Caco-2 (cell line): ENCODE measurements around the gene NAB1. TPM values are rescaled to one million over a fixed set of nuclear protein-coding genes. Genes with fewer than 3 reads are reported as not detected.
"Not testable (repeated sequence)": the region's sequence is repeated elsewhere in the genome, so short reads cannot be mapped to it uniquely, and the experiment has no call there.

Experiments used
- BruUV-seq: library from RNA; stranded (reverse); fragments of 400-500 nt; replicated peaks from 2 replicates; lab custom pipeline; 2021; lab: Mats Ljungman, UMichigan
- CTCF ChIA-PET: fragments of 300-600 bp; sonication (Branson Sonifier 250); formaldehyde crosslinking; loops from one replicate; lab custom pipeline; 2022; ENCODE audit warnings: antibody characterized with exemption; lab: Charles Lee
- POLR2A ChIA-PET: fragments of 300-600 bp; sonication (Branson Sonifier 250); formaldehyde crosslinking; loops from one replicate; lab custom pipeline; 2022; ENCODE audit warnings: antibody characterized with exemption; lab: Charles Lee
- DNase-seq, 2 experiments: peaks; one replicate each; pipeline versions ENCODE4 v3.0.0 to v3.0.0-alpha.2; 2020 to 2022
- H3K27me3 ChIP-seq: replicated peaks from 2 replicates; pipeline ENCODE4 v1.6.0; 2011; ENCODE audit warnings: low read length; ENCODE audit not compliant: control insufficient read depth, insufficient read depth
- H3K36me3 ChIP-seq: 2 replicates; pipeline ENCODE4 v1.5.1; 2011; ENCODE audit warnings: low read length; ENCODE audit not compliant: control insufficient read depth, insufficient read depth
- H3K4me1 ChIP-seq: fragments of 250-450 bp; sonication (Bioruptor Pico); 2 replicates; pipeline ENCODE4 v1.5.1; 2020; ENCODE audit warnings: mild to moderate bottlenecking
- H3K4me3 ChIP-seq: 2 replicates; pipeline ENCODE4 v1.5.1; 2011; ENCODE audit warnings: low read depth, mild to moderate bottlenecking, control low read depth, low read length
- H3K9me3 ChIP-seq: fragments of 250-450 bp; sonication (Bioruptor Pico); 2 replicates; pipeline ENCODE4 v1.5.1; 2020; ENCODE audit warnings: mild to moderate bottlenecking, moderate library complexity
- H3K27ac Mint-ChIP-seq: one replicate; pipeline ENCODE4 v1.8.0; 2022; ENCODE audit warnings: mixed read lengths; ENCODE audit not compliant: unreplicated experiment
- H3K27me3 Mint-ChIP-seq: one replicate; pipeline ENCODE4 v1.8.0; 2022; ENCODE audit warnings: mixed read lengths; ENCODE audit not compliant: insufficient read depth, unreplicated experiment
- H3K36me3 Mint-ChIP-seq: one replicate; pipeline ENCODE4 v1.8.0; 2022; ENCODE audit warnings: mild to moderate bottlenecking, mixed read lengths; ENCODE audit not compliant: insufficient read depth, unreplicated experiment
- H3K4me1 Mint-ChIP-seq: one replicate; pipeline ENCODE4 v1.8.0; 2022; ENCODE audit warnings: low read depth, mixed read lengths; ENCODE audit not compliant: unreplicated experiment
- H3K4me3 Mint-ChIP-seq: one replicate; pipeline ENCODE4 v1.8.0; 2022; ENCODE audit warnings: mild to moderate bottlenecking, moderate library complexity, mixed read lengths; ENCODE audit not compliant: unreplicated experiment
- H3K9me3 Mint-ChIP-seq: one replicate; pipeline ENCODE4 v1.8.0; 2022; ENCODE audit warnings: mixed read lengths; ENCODE audit not compliant: unreplicated experiment
- CTCF ChIP-seq, 2 experiments: fragments of 200-600 bp in 1 of 2; IDR thresholded peaks; 1 replicate in 1 of 2; 2 replicates in 1 of 2; pipeline versions ENCODE4 v1.5.1 to v1.8.0; 2011 to 2022; ENCODE audit warnings: antibody characterized with exemption in 1 of 2, control low read depth in 1 of 2, inconsistent platforms in 1 of 2, low read depth in 1 of 2, low read length in 1 of 2, mild to moderate bottlenecking in 1 of 2, moderate library complexity in 1 of 2; ENCODE audit not compliant: insufficient read depth in 1 of 2, severe bottlenecking in 1 of 2, unreplicated experiment in 1 of 2
- intact Hi-C: fragments of 100-400 bp; cut with micrococcal nuclease; formaldehyde crosslinking; loops from one replicate; pipeline ENCODE4 v1.10.0; 2022; ENCODE audit not compliant: unreplicated experiment
- total RNA-seq: library from RNA; stranded (reverse); gene quantifications from 2 replicates; pipeline ENCODE4 v1.2.3, GENCODE V29; 2022

The NAB1 gene
- total RNA-seq, 1 experiment from 2014 or later: 88.1 TPM

GRCh38 chr2:190607657-190608357 is 41.1 kb upstream of the NAB1 start:
- POLR2A ChIA-PET: no interaction called here
- Mint-ChIP-seq H3K4me3 (no peak overlapping the region), H3K27ac (peak overlapping the region; percentile 52), H3K27me3 (no peaks in the 10 kb centered on the region), H3K9me3 (no peaks in the 10 kb centered on the region), H3K36me3 (no peaks in the 10 kb centered on the region), H3K4me1 (peaks cover 48% of the 10 kb centered on the region)
- intact Hi-C loops: no loop called here
- H3K4me1 ChIP-seq: peaks cover 68% of the 10 kb centered on the region
- no TSS peak for BruUV-seq
- CTCF ChIA-PET: no interaction called here
- no peaks in the 10 kb centered on the region for H3K9me3 ChIP-seq
- H3K36me3 ChIP-seq: no peaks in the 10 kb centered on the region
- TF ChIP-seq CTCF (IDR thresholded peaks at IDR 0.05; ENCODE audit: insufficient read depth in 1 of 2, low read depth in 1 of 2, low read length in 1 of 2, severe bottlenecking in 1 of 2, unreplicated experiment in 1 of 2): no peak
- H3K27me3 ChIP-seq: no peaks in the 10 kb centered on the region
- DNase-seq: no peak
- no peak overlapping the region for H3K4me3 ChIP-seq

GRCh38 chr2:190608863-190609262 is 40.0 kb upstream of the NAB1 start:
- H3K9me3 ChIP-seq, BruUV-seq, H3K4me3 Mint-ChIP-seq, CTCF ChIA-PET, H3K9me3 Mint-ChIP-seq, H3K27me3 ChIP-seq, H3K36me3 ChIP-seq, H3K27me3 Mint-ChIP-seq, H3K4me3 ChIP-seq, H3K36me3 Mint-ChIP-seq: not testable (repeated sequence)
- peak; percentile 62 to 79 for DNase-seq
- peaks cover 48% of the 10 kb centered on the region for H3K4me1 Mint-ChIP-seq
- POLR2A ChIA-PET: interaction anchor here (0.6 kb wide), 1 partner anchor 55 kb away, joined by 3 read pairs; no protein-coding TSS in a partner anchor
- H3K27ac Mint-ChIP-seq: peak overlapping the region; percentile 52
- peaks cover 71% of the 10 kb centered on the region for H3K4me1 ChIP-seq
- intact Hi-C loops: loop anchor here (1.0 kb wide), 5 partner anchors 9 to 79 kb away; partner anchors contain the start of gene NEMP2

- POLR2A ChIA-PET: interaction anchor here (0.6 to 0.7 kb wide), 2 partner anchors 39 to 54 kb away, joined by 3 read pairs; no protein-coding TSS in a partner anchor
- Mint-ChIP-seq H3K4me1 (peaks cover 51% of the 10 kb centered on the region), H3K4me3 (peak overlapping the region; percentile 38), H3K27ac (peak overlapping the region; percentile 52)
- H3K36me3 Mint-ChIP-seq, H3K9me3 Mint-ChIP-seq, H3K9me3 ChIP-seq, H3K4me3 ChIP-seq, H3K27me3 ChIP-seq, BruUV-seq, H3K36me3 ChIP-seq, H3K27me3 Mint-ChIP-seq, CTCF ChIA-PET: not testable (repeated sequence)
- intact Hi-C loops: loop anchor here (1.0 kb wide), 5 partner anchors 9 to 79 kb away; partner anchors contain the start of gene NEMP2
- H3K4me1 ChIP-seq: peaks cover 71% of the 10 kb centered on the region
- DNase-seq: peak; percentile 66 to 79
Observed at GRCh38 chr2:190609397-190609796, 39.5 kb upstream of the NAB1 start.

- BruUV-seq, H3K27ac Mint-ChIP-seq, intact Hi-C loops, H3K4me3 ChIP-seq, H3K27me3 ChIP-seq, H3K36me3 Mint-ChIP-seq, H3K36me3 ChIP-seq, POLR2A ChIA-PET, CTCF ChIA-PET, H3K9me3 ChIP-seq, DNase-seq, H3K9me3 Mint-ChIP-seq, H3K27me3 Mint-ChIP-seq, H3K4me3 Mint-ChIP-seq: not testable (repeated sequence)
- peaks cover 55% of the 10 kb centered on the region for H3K4me1 Mint-ChIP-seq
- peaks cover 69% of the 10 kb centered on the region for H3K4me1 ChIP-seq
Observed at GRCh38 chr2:190610528-190610927, 38.4 kb upstream of the NAB1 start.
